GM23338 (cell line): ENCODE measurements around the gene MAGI1. TPM values are rescaled to one million over a fixed set of nuclear protein-coding genes. Genes with fewer than 3 reads are reported as not detected.
A peak's percentile ranks its signal among the peaks of the same experiment; 100 is the strongest.

Experiments used
- ATAC-seq: fragments of 200-7000 bp; cut with Tn5 transposase; 3 replicates; pipeline ENCODE4 v1.9.1; 2020
- DNase-seq: peaks from one replicate; pipeline ENCODE4 v3.0.0-alpha.2; 2015; ENCODE audit warnings: low spot score
- H2AFZ ChIP-seq: fragments of 200-600 bp; sonication (generic); 2 replicates; pipeline ENCODE4 v1.8.0; 2016; ENCODE audit warnings: antibody characterized with exemption, mild to moderate bottlenecking, moderate library complexity
- H3F3A ChIP-seq: fragments of 200-600 bp; sonication (generic); replicated peaks from 2 replicates; pipeline ENCODE4 v1.8.0; 2017; ENCODE audit warnings: antibody characterized with exemption, mixed run types, low read depth
- H3K27ac ChIP-seq: fragments of 200-600 bp; sonication (generic); 2 replicates; pipeline ENCODE4 v1.6.1; 2016; ENCODE audit warnings: low read depth
- H3K27me3 ChIP-seq: fragments of 200-600 bp; sonication (generic); 2 replicates; pipeline ENCODE4 v1.8.0; 2016; ENCODE audit warnings: mild to moderate bottlenecking, mixed run types, moderate library complexity; ENCODE audit not compliant: insufficient read depth
- H3K36me3 ChIP-seq: fragments of 200-600 bp; sonication (generic); 2 replicates; pipeline ENCODE4 v1.8.0; 2016; ENCODE audit warnings: mild to moderate bottlenecking; ENCODE audit not compliant: insufficient read depth
- H3K4me1 ChIP-seq: fragments of 200-600 bp; sonication (generic); 2 replicates; pipeline ENCODE4 v1.8.0; 2016; ENCODE audit warnings: mild to moderate bottlenecking, moderate library complexity; ENCODE audit not compliant: insufficient read depth
- H3K4me2 ChIP-seq: fragments of 200-600 bp; sonication (generic); 2 replicates; pipeline ENCODE4 v1.7.1; 2017; ENCODE audit warnings: mixed run types
- H3K4me3 ChIP-seq: fragments of 200-600 bp; sonication (generic); 2 replicates; pipeline ENCODE4 v1.6.1; 2016; ENCODE audit warnings: mixed run types
- H3K79me2 ChIP-seq: fragments of 200-600 bp; sonication (generic); replicated peaks from 2 replicates; pipeline ENCODE4 v1.8.0; 2017; ENCODE audit warnings: mild to moderate bottlenecking; ENCODE audit not compliant: insufficient read depth
- H3K9me2 ChIP-seq: fragments of 200-600 bp; sonication (generic); 2 replicates; pipeline ENCODE4 v1.8.0; 2017; ENCODE audit not compliant: insufficient read depth
- H4K20me1 ChIP-seq: fragments of 200-600 bp; sonication (generic); replicated peaks from 2 replicates; pipeline ENCODE4 v1.8.0; 2017; ENCODE audit warnings: mild to moderate bottlenecking; ENCODE audit not compliant: insufficient read depth
- H3K27ac Mint-ChIP-seq: 2 replicates; pipeline ENCODE4 v1.8.0; 2020; ENCODE audit warnings: inconsistent platforms, mild to moderate bottlenecking, moderate library complexity, mixed read lengths
- H3K27me3 Mint-ChIP-seq: 3 replicates; pipeline ENCODE4 v1.8.0; 2022; ENCODE audit warnings: low read depth, mild to moderate bottlenecking, moderate library complexity, mixed read lengths, inconsistent platforms; ENCODE audit not compliant: insufficient read depth, poor library complexity
- H3K36me3 Mint-ChIP-seq: 3 replicates; pipeline ENCODE4 v1.8.0; 2021; ENCODE audit warnings: low read depth, mild to moderate bottlenecking, inconsistent platforms, moderate library complexity, mixed read lengths
- H3K4me1 Mint-ChIP-seq: 3 replicates; pipeline ENCODE4 v1.8.0; 2020; ENCODE audit warnings: mild to moderate bottlenecking, inconsistent platforms, mixed read lengths
- H3K4me3 Mint-ChIP-seq: 3 replicates; pipeline ENCODE4 v1.8.0; 2021; ENCODE audit warnings: moderate library complexity, mild to moderate bottlenecking, inconsistent platforms, mixed read lengths
- H3K9me3 Mint-ChIP-seq: 3 replicates; pipeline ENCODE4 v1.8.0; 2020; ENCODE audit warnings: moderate library complexity, mild to moderate bottlenecking, inconsistent platforms, mixed read lengths
- CREB1 ChIP-seq: fragments of 250-450 bp; sonication (Bioruptor Pico); IDR thresholded peaks from 2 replicates; pipeline ENCODE4 v1.5.0; 2020; ENCODE audit warnings: low read depth, mild to moderate bottlenecking, moderate library complexity
- EZH2 ChIP-seq: fragments of 200-600 bp; sonication (generic); IDR thresholded peaks from one replicate; pipeline ENCODE4 v1.8.0; 2017; ENCODE audit warnings: antibody characterized with exemption, mild to moderate bottlenecking, low read depth; ENCODE audit not compliant: unreplicated experiment
- EZH2phosphoT487 ChIP-seq: fragments of 200-600 bp; sonication (generic); IDR thresholded peaks from one replicate; pipeline ENCODE4 v1.8.1; 2018; ENCODE audit warnings: antibody characterized with exemption; ENCODE audit not compliant: unreplicated experiment
- POLR2AphosphoS5 ChIP-seq: IDR thresholded peaks from 2 replicates; pipeline ENCODE4 v1.6.1; 2016; ENCODE audit warnings: antibody characterized with exemption, low read depth
- STAT1 ChIP-seq: IDR thresholded peaks from one replicate; pipeline ENCODE4 v1.6.1; 2016; ENCODE audit warnings: antibody characterized with exemption; ENCODE audit not compliant: unreplicated experiment
- ZNF331 ChIP-seq: fragments of 250-450 bp; sonication (Bioruptor Pico); IDR thresholded peaks from 2 replicates; pipeline ENCODE4 v1.5.0; 2020; ENCODE audit warnings: low read depth, mild to moderate bottlenecking, moderate library complexity
- polyA plus RNA-seq: library from polyadenylated mRNA; unstranded; fragments of >200 nt; fragmentation: Nextera tagmentation; extraction: Ambion mirVana; gene quantifications from 2 replicates; pipeline ENCODE4 v1.2.1, GENCODE V29; 2016
- total RNA-seq: library from RNA; depleted of rRNA; stranded (reverse); fragments of >200 nt; shearing (Covaris generic); gene quantifications from 2 replicates; pipeline ENCODE4 v1.2.3, GENCODE V29; 2014
- TF ChIP-seq, protein P1 (sequence below): IDR thresholded peaks from 2 replicates; pipeline ENCODE4 v1.6.1; 2016; ENCODE audit warnings: antibody characterized with exemption
- TF ChIP-seq, protein P2 (sequence below): IDR thresholded peaks from one replicate; pipeline ENCODE4 v1.6.1; 2018; ENCODE audit warnings: antibody characterized with exemption; ENCODE audit not compliant: unreplicated experiment
- TF ChIP-seq, protein P3 (sequence below): fragments of 250-450 bp; sonication (Bioruptor Pico); IDR thresholded peaks from 2 replicates; pipeline ENCODE4 v1.5.0; 2020; ENCODE audit warnings: mild to moderate bottlenecking, moderate library complexity

The MAGI1 gene
- total and polyA plus RNA-seq, 2 experiments from 2014 or later: 27.4 to 71.2 TPM

DNA sequence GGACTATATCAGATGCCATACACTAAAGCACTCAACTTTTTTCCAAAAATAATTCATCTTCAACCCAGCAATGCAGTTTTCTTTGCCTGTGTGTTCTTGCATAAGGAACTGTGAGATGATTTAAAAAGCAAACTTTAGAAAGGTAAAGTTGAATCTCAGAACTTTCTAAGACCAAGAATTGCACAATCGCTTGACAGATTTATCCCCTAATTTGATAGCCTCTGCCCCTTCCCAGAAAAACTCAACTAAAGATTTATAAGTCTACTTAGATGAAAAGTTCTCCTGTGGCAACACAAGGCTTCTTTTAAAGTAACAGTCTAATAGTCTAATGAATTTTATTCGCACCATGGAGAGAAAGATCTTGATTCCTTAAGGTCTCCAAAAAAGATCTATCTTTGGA, 259.3 kb downstream of the MAGI1 start:
- Histone ChIP-seq H3K4me1 (peaks cover 4% of the 10 kb centered on the region; the same call in 1 of the 2 replicates), H3K36me3 (no peaks in the 10 kb centered on the region), H3K27ac (no peak overlapping the region; the same call in 1 of the 2 replicates), H3K4me2 (no peak overlapping the region), H3F3A (no peaks in the 10 kb centered on the region), H3K79me2 (peaks cover 11% of the 10 kb centered on the region; the same call in 1 of the 2 replicates), H3K9me2 (no peaks in the 10 kb centered on the region), H3K4me3 (no peak overlapping the region), H2AFZ (no peak overlapping the region), H3K27me3 (no peaks in the 10 kb centered on the region), H4K20me1 (no peaks in the 10 kb centered on the region; the same call in 1 of the 2 replicates)
- DNase-seq: no peak
- no peaks in the 10 kb centered on the region for H3K27me3 Mint-ChIP-seq
- ATAC-seq: no peak
- no peaks in the 10 kb centered on the region for H3K36me3 Mint-ChIP-seq
- peak overlapping the region; percentile 22; the same call in 1 of the 2 replicates for H3K27ac Mint-ChIP-seq
- peaks cover 20% of the 10 kb centered on the region for H3K4me1 Mint-ChIP-seq
- no peak overlapping the region for H3K4me3 Mint-ChIP-seq
- no peaks in the 10 kb centered on the region for H3K9me3 Mint-ChIP-seq
- TF ChIP-seq EZH2: no peak
- no peak for TF ChIP-seq POLR2AphosphoS5
- TF ChIP-seq STAT1: no peak
- TF ChIP-seq, protein P1, sequence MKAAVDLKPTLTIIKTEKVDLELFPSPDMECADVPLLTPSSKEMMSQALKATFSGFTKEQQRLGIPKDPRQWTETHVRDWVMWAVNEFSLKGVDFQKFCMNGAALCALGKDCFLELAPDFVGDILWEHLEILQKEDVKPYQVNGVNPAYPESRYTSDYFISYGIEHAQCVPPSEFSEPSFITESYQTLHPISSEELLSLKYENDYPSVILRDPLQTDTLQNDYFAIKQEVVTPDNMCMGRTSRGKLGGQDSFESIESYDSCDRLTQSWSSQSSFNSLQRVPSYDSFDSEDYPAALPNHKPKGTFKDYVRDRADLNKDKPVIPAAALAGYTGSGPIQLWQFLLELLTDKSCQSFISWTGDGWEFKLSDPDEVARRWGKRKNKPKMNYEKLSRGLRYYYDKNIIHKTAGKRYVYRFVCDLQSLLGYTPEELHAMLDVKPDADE: no peak
- TF ChIP-seq EZH2phosphoT487: no peak
- TF ChIP-seq ZNF331 (CRISPR knock-in tag): no peak
- TF ChIP-seq, protein P2, sequence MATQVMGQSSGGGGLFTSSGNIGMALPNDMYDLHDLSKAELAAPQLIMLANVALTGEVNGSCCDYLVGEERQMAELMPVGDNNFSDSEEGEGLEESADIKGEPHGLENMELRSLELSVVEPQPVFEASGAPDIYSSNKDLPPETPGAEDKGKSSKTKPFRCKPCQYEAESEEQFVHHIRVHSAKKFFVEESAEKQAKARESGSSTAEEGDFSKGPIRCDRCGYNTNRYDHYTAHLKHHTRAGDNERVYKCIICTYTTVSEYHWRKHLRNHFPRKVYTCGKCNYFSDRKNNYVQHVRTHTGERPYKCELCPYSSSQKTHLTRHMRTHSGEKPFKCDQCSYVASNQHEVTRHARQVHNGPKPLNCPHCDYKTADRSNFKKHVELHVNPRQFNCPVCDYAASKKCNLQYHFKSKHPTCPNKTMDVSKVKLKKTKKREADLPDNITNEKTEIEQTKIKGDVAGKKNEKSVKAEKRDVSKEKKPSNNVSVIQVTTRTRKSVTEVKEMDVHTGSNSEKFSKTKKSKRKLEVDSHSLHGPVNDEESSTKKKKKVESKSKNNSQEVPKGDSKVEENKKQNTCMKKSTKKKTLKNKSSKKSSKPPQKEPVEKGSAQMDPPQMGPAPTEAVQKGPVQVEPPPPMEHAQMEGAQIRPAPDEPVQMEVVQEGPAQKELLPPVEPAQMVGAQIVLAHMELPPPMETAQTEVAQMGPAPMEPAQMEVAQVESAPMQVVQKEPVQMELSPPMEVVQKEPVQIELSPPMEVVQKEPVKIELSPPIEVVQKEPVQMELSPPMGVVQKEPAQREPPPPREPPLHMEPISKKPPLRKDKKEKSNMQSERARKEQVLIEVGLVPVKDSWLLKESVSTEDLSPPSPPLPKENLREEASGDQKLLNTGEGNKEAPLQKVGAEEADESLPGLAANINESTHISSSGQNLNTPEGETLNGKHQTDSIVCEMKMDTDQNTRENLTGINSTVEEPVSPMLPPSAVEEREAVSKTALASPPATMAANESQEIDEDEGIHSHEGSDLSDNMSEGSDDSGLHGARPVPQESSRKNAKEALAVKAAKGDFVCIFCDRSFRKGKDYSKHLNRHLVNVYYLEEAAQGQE: no peak
- TF ChIP-seq, protein P3, sequence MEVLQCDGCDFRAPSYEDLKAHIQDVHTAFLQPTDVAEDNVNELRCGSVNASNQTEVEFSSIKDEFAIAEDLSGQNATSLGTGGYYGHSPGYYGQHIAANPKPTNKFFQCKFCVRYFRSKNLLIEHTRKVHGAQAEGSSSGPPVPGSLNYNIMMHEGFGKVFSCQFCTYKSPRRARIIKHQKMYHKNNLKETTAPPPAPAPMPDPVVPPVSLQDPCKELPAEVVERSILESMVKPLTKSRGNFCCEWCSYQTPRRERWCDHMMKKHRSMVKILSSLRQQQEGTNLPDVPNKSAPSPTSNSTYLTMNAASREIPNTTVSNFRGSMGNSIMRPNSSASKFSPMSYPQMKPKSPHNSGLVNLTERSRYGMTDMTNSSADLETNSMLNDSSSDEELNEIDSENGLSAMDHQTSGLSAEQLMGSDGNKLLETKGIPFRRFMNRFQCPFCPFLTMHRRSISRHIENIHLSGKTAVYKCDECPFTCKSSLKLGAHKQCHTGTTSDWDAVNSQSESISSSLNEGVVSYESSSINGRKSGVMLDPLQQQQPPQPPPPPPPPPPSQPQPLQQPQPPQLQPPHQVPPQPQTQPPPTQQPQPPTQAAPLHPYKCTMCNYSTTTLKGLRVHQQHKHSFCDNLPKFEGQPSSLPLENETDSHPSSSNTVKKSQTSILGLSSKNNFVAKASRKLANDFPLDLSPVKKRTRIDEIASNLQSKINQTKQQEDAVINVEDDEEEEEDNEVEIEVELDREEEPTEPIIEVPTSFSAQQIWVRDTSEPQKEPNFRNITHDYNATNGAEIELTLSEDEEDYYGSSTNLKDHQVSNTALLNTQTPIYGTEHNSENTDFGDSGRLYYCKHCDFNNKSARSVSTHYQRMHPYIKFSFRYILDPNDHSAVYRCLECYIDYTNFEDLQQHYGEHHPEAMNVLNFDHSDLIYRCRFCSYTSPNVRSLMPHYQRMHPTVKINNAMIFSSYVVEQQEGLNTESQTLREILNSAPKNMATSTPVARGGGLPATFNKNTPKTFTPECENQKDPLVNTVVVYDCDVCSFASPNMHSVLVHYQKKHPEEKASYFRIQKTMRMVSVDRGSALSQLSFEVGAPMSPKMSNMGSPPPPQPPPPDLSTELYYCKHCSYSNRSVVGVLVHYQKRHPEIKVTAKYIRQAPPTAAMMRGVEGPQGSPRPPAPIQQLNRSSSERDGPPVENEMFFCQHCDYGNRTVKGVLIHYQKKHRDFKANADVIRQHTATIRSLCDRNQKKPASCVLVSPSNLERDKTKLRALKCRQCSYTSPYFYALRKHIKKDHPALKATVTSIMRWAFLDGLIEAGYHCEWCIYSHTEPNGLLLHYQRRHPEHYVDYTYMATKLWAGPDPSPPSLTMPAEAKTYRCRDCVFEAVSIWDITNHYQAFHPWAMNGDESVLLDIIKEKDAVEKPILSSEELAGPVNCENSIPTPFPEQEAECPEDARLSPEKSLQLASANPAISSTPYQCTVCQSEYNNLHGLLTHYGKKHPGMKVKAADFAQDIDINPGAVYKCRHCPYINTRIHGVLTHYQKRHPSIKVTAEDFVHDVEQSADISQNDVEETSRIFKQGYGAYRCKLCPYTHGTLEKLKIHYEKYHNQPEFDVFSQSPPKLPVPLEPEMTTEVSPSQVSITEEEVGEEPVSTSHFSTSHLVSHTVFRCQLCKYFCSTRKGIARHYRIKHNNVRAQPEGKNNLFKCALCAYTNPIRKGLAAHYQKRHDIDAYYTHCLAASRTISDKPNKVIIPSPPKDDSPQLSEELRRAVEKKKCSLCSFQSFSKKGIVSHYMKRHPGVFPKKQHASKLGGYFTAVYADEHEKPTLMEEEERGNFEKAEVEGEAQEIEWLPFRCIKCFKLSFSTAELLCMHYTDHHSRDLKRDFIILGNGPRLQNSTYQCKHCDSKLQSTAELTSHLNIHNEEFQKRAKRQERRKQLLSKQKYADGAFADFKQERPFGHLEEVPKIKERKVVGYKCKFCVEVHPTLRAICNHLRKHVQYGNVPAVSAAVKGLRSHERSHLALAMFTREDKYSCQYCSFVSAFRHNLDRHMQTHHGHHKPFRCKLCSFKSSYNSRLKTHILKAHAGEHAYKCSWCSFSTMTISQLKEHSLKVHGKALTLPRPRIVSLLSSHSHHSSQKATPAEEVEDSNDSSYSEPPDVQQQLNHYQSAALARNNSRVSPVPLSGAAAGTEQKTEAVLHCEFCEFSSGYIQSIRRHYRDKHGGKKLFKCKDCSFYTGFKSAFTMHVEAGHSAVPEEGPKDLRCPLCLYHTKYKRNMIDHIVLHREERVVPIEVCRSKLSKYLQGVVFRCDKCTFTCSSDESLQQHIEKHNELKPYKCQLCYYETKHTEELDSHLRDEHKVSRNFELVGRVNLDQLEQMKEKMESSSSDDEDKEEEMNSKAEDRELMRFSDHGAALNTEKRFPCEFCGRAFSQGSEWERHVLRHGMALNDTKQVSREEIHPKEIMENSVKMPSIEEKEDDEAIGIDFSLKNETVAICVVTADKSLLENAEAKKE (CRISPR knock-in tag): no peak
- TF ChIP-seq CREB1 (CRISPR knock-in tag): no peak
